ENCODE measurements around the gene IPO9. TPM values are rescaled to one million over a fixed set of nuclear protein-coding genes. Genes with fewer than 3 reads are reported as not detected.

IPO9 gene
- total and polyA plus RNA-seq, 2 experiments from 2014 or later: 47.6 to 87.4 TPM

DNA sequence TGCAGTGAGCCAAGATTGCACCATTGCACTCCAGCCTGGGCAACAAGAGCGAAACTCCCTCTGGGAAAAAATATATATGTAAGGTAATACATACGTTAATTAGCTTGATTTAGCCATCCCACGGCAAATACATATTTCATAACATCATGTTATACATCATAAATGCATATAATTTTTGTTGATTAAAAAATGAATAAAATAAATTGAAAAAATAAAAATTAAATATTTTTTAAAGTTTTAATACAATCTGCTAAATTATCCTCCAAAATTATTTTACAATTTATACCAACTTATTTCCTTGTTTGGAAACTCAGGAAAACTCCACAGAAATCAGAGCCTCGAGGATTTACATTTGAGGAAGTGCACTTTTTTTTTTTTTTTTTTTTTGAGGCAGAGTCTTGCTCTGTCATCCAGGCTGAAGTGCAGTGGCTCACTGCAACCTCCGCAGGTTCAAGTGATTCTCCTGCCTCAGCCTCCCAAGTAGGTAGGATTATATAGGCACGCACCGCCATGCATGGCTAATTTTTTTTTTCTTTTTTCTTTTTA, 12.6 kb upstream of the IPO9 start:
- TF ChIP-seq ZNF331 (CRISPR knock-in tag; IDR thresholded peaks at IDR 0.05; ENCODE audit: low read depth) (no peak), EZH2phosphoT487 (IDR thresholded peaks at IDR 0.05; ENCODE audit: unreplicated experiment) (no peak), NANOG (IDR thresholded peaks at IDR 0.05; ENCODE audit: borderline replicate concordance) (no peak), POLR2AphosphoS5 (IDR thresholded peaks at IDR 0.05; ENCODE audit: low read depth) (no peak), ZNF462 (CRISPR knock-in tag; IDR thresholded peaks at IDR 0.05) (no peak), EZH2 (IDR thresholded peaks at IDR 0.05; ENCODE audit: low read depth, unreplicated experiment) (no peak), ZNF114 (CRISPR knock-in tag; IDR thresholded peaks at IDR 0.05) (no peak), CREB1 (CRISPR knock-in tag; IDR thresholded peaks at IDR 0.05; ENCODE audit: low read depth) (no peak), REST (IDR thresholded peaks at IDR 0.05; ENCODE audit: unreplicated experiment) (no peak), STAT1 (IDR thresholded peaks at IDR 0.05; ENCODE audit: unreplicated experiment) (no peak), JUNB (IDR thresholded peaks at IDR 0.05; ENCODE audit: unreplicated experiment) (no peak)
- TF ChIP-seq, protein P1, sequence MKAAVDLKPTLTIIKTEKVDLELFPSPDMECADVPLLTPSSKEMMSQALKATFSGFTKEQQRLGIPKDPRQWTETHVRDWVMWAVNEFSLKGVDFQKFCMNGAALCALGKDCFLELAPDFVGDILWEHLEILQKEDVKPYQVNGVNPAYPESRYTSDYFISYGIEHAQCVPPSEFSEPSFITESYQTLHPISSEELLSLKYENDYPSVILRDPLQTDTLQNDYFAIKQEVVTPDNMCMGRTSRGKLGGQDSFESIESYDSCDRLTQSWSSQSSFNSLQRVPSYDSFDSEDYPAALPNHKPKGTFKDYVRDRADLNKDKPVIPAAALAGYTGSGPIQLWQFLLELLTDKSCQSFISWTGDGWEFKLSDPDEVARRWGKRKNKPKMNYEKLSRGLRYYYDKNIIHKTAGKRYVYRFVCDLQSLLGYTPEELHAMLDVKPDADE (IDR thresholded peaks at IDR 0.05): no peak
- TF ChIP-seq, protein P2, sequence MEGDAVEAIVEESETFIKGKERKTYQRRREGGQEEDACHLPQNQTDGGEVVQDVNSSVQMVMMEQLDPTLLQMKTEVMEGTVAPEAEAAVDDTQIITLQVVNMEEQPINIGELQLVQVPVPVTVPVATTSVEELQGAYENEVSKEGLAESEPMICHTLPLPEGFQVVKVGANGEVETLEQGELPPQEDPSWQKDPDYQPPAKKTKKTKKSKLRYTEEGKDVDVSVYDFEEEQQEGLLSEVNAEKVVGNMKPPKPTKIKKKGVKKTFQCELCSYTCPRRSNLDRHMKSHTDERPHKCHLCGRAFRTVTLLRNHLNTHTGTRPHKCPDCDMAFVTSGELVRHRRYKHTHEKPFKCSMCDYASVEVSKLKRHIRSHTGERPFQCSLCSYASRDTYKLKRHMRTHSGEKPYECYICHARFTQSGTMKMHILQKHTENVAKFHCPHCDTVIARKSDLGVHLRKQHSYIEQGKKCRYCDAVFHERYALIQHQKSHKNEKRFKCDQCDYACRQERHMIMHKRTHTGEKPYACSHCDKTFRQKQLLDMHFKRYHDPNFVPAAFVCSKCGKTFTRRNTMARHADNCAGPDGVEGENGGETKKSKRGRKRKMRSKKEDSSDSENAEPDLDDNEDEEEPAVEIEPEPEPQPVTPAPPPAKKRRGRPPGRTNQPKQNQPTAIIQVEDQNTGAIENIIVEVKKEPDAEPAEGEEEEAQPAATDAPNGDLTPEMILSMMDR (conservative IDR thresholded peaks at IDR 0.05; ENCODE audit: low read depth in 2 of 2): no peak
- Histone ChIP-seq H2AFZ (no peak overlapping the region), H3F3A (replicated peaks; ENCODE audit: low read depth) (no peaks in the 10 kb centered on the region), H3K79me2 (replicated peaks; ENCODE audit: insufficient read depth) (no peaks in the 10 kb centered on the region), H3K27ac (ENCODE audit: low read depth) (no peak overlapping the region), H3K4me3 (no peak overlapping the region), H3K27me3 (ENCODE audit: insufficient read depth) (no peaks in the 10 kb centered on the region), H3K36me3 (ENCODE audit: insufficient read depth) (peaks cover 39% of the 10 kb centered on the region), H4K20me1 (replicated peaks; ENCODE audit: insufficient read depth) (no peaks in the 10 kb centered on the region; the same call in 1 of the 2 replicates), H3K4me1 (ENCODE audit: insufficient read depth) (no peaks in the 10 kb centered on the region), H3K9me2 (ENCODE audit: insufficient read depth) (no peaks in the 10 kb centered on the region), H3K4me2 (no peak overlapping the region)
- DNase-seq (ENCODE audit: low spot score): no peak
- no peak for ATAC-seq
- Mint-ChIP-seq H3K9me3 (no peaks in the 10 kb centered on the region; the same call in 2 of the 3 replicates), H3K4me3 (no peak overlapping the region), H3K4me1 (no peaks in the 10 kb centered on the region), H3K27ac (no peak overlapping the region), H3K27me3 (ENCODE audit: insufficient read depth, low read depth, poor library complexity) (peaks cover 12% of the 10 kb centered on the region), H3K36me3 (ENCODE audit: low read depth) (peaks cover 77% of the 10 kb centered on the region)

All from GM23338 (cell line).